Measurements from ENCODE around the gene SEMA3B.

The SEMA3B gene

GRCh38 chr3:50324351-50325112 lies 55.6 kb downstream of the SEMA3B start:
- peak; percentile 72 for DNase-seq (ENCODE audit: low read depth)
- TF ChIP-seq, protein P1, sequence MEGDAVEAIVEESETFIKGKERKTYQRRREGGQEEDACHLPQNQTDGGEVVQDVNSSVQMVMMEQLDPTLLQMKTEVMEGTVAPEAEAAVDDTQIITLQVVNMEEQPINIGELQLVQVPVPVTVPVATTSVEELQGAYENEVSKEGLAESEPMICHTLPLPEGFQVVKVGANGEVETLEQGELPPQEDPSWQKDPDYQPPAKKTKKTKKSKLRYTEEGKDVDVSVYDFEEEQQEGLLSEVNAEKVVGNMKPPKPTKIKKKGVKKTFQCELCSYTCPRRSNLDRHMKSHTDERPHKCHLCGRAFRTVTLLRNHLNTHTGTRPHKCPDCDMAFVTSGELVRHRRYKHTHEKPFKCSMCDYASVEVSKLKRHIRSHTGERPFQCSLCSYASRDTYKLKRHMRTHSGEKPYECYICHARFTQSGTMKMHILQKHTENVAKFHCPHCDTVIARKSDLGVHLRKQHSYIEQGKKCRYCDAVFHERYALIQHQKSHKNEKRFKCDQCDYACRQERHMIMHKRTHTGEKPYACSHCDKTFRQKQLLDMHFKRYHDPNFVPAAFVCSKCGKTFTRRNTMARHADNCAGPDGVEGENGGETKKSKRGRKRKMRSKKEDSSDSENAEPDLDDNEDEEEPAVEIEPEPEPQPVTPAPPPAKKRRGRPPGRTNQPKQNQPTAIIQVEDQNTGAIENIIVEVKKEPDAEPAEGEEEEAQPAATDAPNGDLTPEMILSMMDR (IDR thresholded peaks at IDR 0.05; ENCODE audit: insufficient read depth, low read depth, low read length, missing control alignments), result peak; percentile 81
- H3K4me3 ChIP-seq (ENCODE audit: low read depth, low read length), result no peak overlapping the region

- TF ChIP-seq, protein P1 (IDR thresholded peaks at IDR 0.05; ENCODE audit: insufficient read depth, low read depth, low read length, missing control alignments), result no peak
- no peak for DNase-seq (ENCODE audit: low read depth)
- no peak overlapping the region for H3K4me3 ChIP-seq (ENCODE audit: low read depth, low read length)
Observed at GRCh38 chr3:50325113-50325480, 56.1 kb downstream of the SEMA3B start.

GRCh38 chr3:50325497-50326181 lies 56.7 kb downstream of the SEMA3B start:
- no peak for DNase-seq (ENCODE audit: low read depth)
- TF ChIP-seq, protein P1 (IDR thresholded peaks at IDR 0.05; ENCODE audit: insufficient read depth, low read depth, low read length, missing control alignments), result no peak
- H3K4me3 ChIP-seq (ENCODE audit: low read depth, low read length), result no peak overlapping the region

GRCh38 chr3:50326182-50326541 lies 57.2 kb downstream of the SEMA3B start:
- no peak overlapping the region for H3K4me3 ChIP-seq (ENCODE audit: low read depth, low read length)
- DNase-seq (ENCODE audit: low read depth), result no peak
- TF ChIP-seq, protein P1 (IDR thresholded peaks at IDR 0.05; ENCODE audit: insufficient read depth, low read depth, low read length, missing control alignments), result no peak

DNA sequence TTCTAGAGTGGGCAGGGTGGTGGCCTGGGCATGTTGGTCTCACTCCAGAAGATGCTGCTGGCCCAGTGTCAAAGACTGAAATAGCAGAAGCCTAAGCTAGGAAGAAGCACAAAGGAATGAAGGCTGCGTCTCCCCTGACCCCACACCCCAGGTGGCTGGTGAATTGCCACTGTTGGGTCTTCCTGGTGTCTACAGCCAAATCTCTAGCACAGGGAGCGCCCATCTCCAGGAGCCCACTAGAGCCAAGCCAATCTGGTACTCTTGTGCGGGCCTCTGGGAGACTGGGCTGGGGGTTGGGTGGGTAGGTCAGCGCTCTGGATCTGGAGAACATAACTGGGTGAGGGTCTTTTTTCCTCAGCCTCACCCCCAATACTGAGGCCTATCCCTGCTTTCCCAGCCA lies 58.2 kb downstream of the SEMA3B start:
- peak overlapping the region; percentile 92 for H3K4me3 ChIP-seq (ENCODE audit: low read depth, low read length)
- DNase-seq (ENCODE audit: low read depth), result no peak
- TF ChIP-seq, protein P1 (IDR thresholded peaks at IDR 0.05; ENCODE audit: insufficient read depth, low read depth, low read length, missing control alignments), result no peak

Measured in GM12865 (cell line).